Keratinocyte (primary cell): ENCODE results near the gene ELOB. TPM values are rescaled to one million over a fixed set of nuclear protein-coding genes. Genes with fewer than 3 reads are reported as not detected.

Experiments
- DNase-seq: peaks from one replicate; pipeline ENCODE4 v3.0.0-alpha.2; 2011; ENCODE audit warnings: low read depth, missing footprints, low spot score
- FAIRE-seq: peaks from 2 replicates; lab custom pipeline; 2011; peaks lifted over from hg19 to GRCh38; lab: Jason Lieb, UNC
- H2AFZ ChIP-seq: 2 replicates; pipeline ENCODE4 v1.6.0; 2012; ENCODE audit warnings: low read length, control low read depth, inconsistent platforms; ENCODE audit not compliant: control insufficient read depth
- H3K27ac ChIP-seq: 2 replicates; pipeline ENCODE4 v1.5.1; 2011; ENCODE audit warnings: low read length; ENCODE audit not compliant: control insufficient read depth, insufficient read depth
- H3K27me3 ChIP-seq: 3 replicates; pipeline ENCODE4 v1.6.0; 2011; ENCODE audit warnings: low read length; ENCODE audit not compliant: control insufficient read depth, insufficient read depth; ENCODE audit errors: extremely low read depth
- H3K36me3 ChIP-seq, 2 experiments: 2 replicates in 1 of 2; 3 replicates in 1 of 2; pipeline ENCODE4 v1.5.1; 2011; ENCODE audit warnings: low read length in 2 of 2, mild to moderate bottlenecking in 1 of 2; ENCODE audit not compliant: control insufficient read depth in 2 of 2, insufficient read depth in 2 of 2; ENCODE audit errors: extremely low read depth in 1 of 2
- H3K4me1 ChIP-seq: 3 replicates; pipeline ENCODE4 v1.5.1; 2011; ENCODE audit warnings: low read length; ENCODE audit not compliant: control insufficient read depth, insufficient read depth; ENCODE audit errors: extremely low read depth
- H3K4me2 ChIP-seq: 3 replicates; pipeline ENCODE4 v1.6.0; 2011; ENCODE audit warnings: low read depth, low read length; ENCODE audit not compliant: control insufficient read depth, insufficient read depth; ENCODE audit errors: extremely low read depth
- H3K4me3 ChIP-seq, 3 experiments: fragments of 200-600 bp in 1 of 3; sonication (generic) in 1 of 3; 2 replicates in 2 of 3; 3 replicates in 1 of 3; pipeline ENCODE4 v1.5.1; 2011 to 2016; ENCODE audit warnings: low read length in 3 of 3, mild to moderate bottlenecking in 3 of 3, control low read depth in 2 of 3, inconsistent platforms in 1 of 3, low read depth in 1 of 3, mixed read lengths in 1 of 3, mixed run types in 1 of 3, moderate library complexity in 1 of 3; ENCODE audit not compliant: control insufficient read depth in 2 of 3, insufficient read depth in 2 of 3; ENCODE audit errors: extremely low read depth in 1 of 3
- H3K79me2 ChIP-seq: 2 replicates; pipeline ENCODE4 v1.6.0; 2012; ENCODE audit warnings: low read length; ENCODE audit not compliant: control insufficient read depth, insufficient read depth
- H3K9ac ChIP-seq: 3 replicates; pipeline ENCODE4 v1.6.0; 2011; ENCODE audit warnings: low read length; ENCODE audit not compliant: control insufficient read depth, insufficient read depth; ENCODE audit errors: extremely low read depth
- H3K9me1 ChIP-seq: 3 replicates; pipeline ENCODE4 v1.6.0; 2011; ENCODE audit warnings: low read length; ENCODE audit not compliant: control insufficient read depth, insufficient read depth; ENCODE audit errors: extremely low read depth
- H3K9me3 ChIP-seq: 2 replicates; pipeline ENCODE4 v1.5.1; 2012; ENCODE audit warnings: low read depth, low read length; ENCODE audit not compliant: control insufficient read depth
- H4K20me1 ChIP-seq: 3 replicates; pipeline ENCODE4 v1.6.0; 2011; ENCODE audit warnings: low read length; ENCODE audit not compliant: control insufficient read depth, insufficient read depth; ENCODE audit errors: extremely low read depth
- CTCF ChIP-seq, 3 experiments: IDR thresholded peaks in 1 of 3; conservative IDR thresholded peaks in 1 of 3; optimal IDR thresholded peaks in 1 of 3; 2 replicates in 2 of 3; 3 replicates in 1 of 3; pipeline versions ENCODE3 to v1.5.1; 2011; ENCODE audit warnings: low read length in 3 of 3, mild to moderate bottlenecking in 3 of 3, moderate library complexity in 2 of 3, control low read depth in 1 of 3, inconsistent platforms in 1 of 3; ENCODE audit not compliant: insufficient read depth in 2 of 3; ENCODE audit errors: extremely low read depth in 1 of 3
- EZH2 ChIP-seq: IDR thresholded peaks from one replicate; pipeline ENCODE4 v1.6.1; 2012; ENCODE audit warnings: inconsistent platforms, mild to moderate bottlenecking, low read length, moderate library complexity
- dilution Hi-C: fragments of 300-500 bp; cut with MboI; formaldehyde crosslinking; loops from one replicate; pipeline ENCODE4 v1.7.0; 2020; ENCODE audit warnings: low sequenced_read_pairs; ENCODE audit not compliant: extremely low pct_ligation_motif_present
- polyA plus RNA-seq, 5 experiments: library from polyadenylated mRNA; depleted of rRNA in 3 of 5; stranded (reverse) in 3 of 5; stranded (forward) in 1 of 5; unstranded in 1 of 5; fragments of >200 nt; gene quantifications; 1 replicate in 1 of 5; 2 replicates in 3 of 5; 3 replicates in 1 of 5; pipeline versions ENCODE4 v1.2.1 to v1.2.3, GENCODE V29; 2011 to 2012; ENCODE audit warnings: missing spikeins in 2 of 5, low read depth in 1 of 5, low replicate concordance in 1 of 5

Gene ELOB
- polyA plus RNA-seq, 1 donor (not counting 4 experiments of a cell fraction or from before 2014, with no cell fraction given): 235 TPM

GRCh38 chr16:2814551-2815298 lies 37.6 kb upstream of the ELOB start:
- TF ChIP-seq CTCF (optimal IDR thresholded peaks at IDR 0.05 in 1 of 3, IDR thresholded peaks at IDR 0.05 in 1 of 3, conservative IDR thresholded peaks at IDR 0.05 in 1 of 3; ENCODE audit: extremely low read depth in 1 of 3, insufficient read depth in 2 of 3, low read length in 3 of 3) (no peak), EZH2 (no peak)
- Histone ChIP-seq H3K4me2 (no peak overlapping the region), H3K9ac (no peak overlapping the region), H3K4me1 (peaks cover 6% of the 10 kb centered on the region), H3K9me3 (no peaks in the 10 kb centered on the region), H3K79me2 (no peaks in the 10 kb centered on the region), H2AFZ (no peak overlapping the region), H3K27ac (no peak overlapping the region), H4K20me1 (no peaks in the 10 kb centered on the region), H3K36me3 (no peaks in the 10 kb centered on the region), H3K27me3 (peaks cover 49% of the 10 kb centered on the region), H3K4me3 (no peak overlapping the region), H3K9me1 (no peaks in the 10 kb centered on the region)
- DNase-seq: no peak
- no peak for FAIRE-seq
- dilution Hi-C loops: no loop called here

DNA sequence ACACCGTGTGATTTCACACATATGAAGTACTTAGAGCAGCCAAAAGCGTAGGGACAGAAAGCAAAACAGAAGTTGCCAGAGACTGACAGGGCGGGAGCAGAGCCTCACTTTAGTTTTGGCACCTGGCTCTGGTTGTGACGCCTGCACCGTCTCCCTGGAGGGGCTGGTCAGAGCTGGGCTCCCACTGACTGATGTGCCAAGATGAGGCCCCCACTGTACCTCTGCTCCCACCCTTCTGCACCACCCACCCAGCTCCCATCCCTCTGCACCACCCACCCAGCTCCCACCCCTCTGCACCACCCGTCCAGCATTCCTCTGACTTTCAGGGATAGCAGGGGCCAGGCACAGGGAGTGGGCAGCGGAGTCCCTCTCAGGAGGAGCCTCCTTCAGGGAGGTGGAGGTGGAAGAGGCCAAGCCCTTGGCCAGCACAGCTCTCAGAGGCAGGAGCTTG lies 36.7 kb upstream of the ELOB start:
- Histone ChIP-seq H3K27me3 (peaks cover 45% of the 10 kb centered on the region), H2AFZ (no peak overlapping the region), H3K4me3 (no peak overlapping the region), H3K36me3 (no peaks in the 10 kb centered on the region), H3K4me2 (no peak overlapping the region), H3K4me1 (peaks cover 6% of the 10 kb centered on the region), H3K79me2 (no peaks in the 10 kb centered on the region), H3K27ac (no peak overlapping the region), H4K20me1 (no peaks in the 10 kb centered on the region), H3K9me1 (no peaks in the 10 kb centered on the region), H3K9ac (no peak overlapping the region), H3K9me3 (no peaks in the 10 kb centered on the region)
- FAIRE-seq (no peak), DNase-seq (no peak)
- dilution Hi-C loops: no loop called here
- TF ChIP-seq CTCF (optimal IDR thresholded peaks at IDR 0.05 in 1 of 3, IDR thresholded peaks at IDR 0.05 in 1 of 3, conservative IDR thresholded peaks at IDR 0.05 in 1 of 3; ENCODE audit: extremely low read depth in 1 of 3, insufficient read depth in 2 of 3, low read length in 3 of 3) (no peak), EZH2 (no peak)
